Endothelial cell of umbilical vein (primary cell): ENCODE measurements around the gene FILIP1L. TPM values are rescaled to one million over a fixed set of nuclear protein-coding genes. Genes with fewer than 3 reads are reported as not detected.

Source experiments
- BruUV-seq: library from RNA; stranded (reverse); fragments of 400-500 nt; replicated peaks from 2 replicates; lab custom pipeline; 2021; lab: Mats Ljungman, UMichigan
- CTCF ChIA-PET: fragments of 300-600, 350-600 bp; sonication (Branson Sonifier 250); formaldehyde crosslinking; loops from one replicate; lab custom pipeline; 2021; ENCODE audit warnings: antibody characterized with exemption, inconsistent platforms; lab: Charles Lee
- POLR2A ChIA-PET: fragments of 300-600, 350-600 bp; sonication (Branson Sonifier 250); formaldehyde crosslinking; loops from one replicate; lab custom pipeline; 2021; ENCODE audit warnings: antibody characterized with exemption, inconsistent platforms; lab: Charles Lee
- DNase-seq: peaks from one replicate; pipeline ENCODE4 v3.0.0-alpha.2; 2011; ENCODE audit warnings: low read depth, low spot score
- FAIRE-seq: peaks from 2 replicates; lab custom pipeline; 2011; peaks lifted over from hg19 to GRCh38; lab: Jason Lieb, UNC
- H2AFZ ChIP-seq: 2 replicates; pipeline ENCODE4 v1.6.0; 2012; ENCODE audit warnings: low read depth, low read length, control low read depth, inconsistent platforms
- H3K27ac ChIP-seq: 2 replicates; pipeline ENCODE4 v1.5.1; 2011; ENCODE audit warnings: low read depth, mild to moderate bottlenecking, control low read depth, low read length, moderate library complexity; ENCODE audit not compliant: insufficient read depth
- H3K27me3 ChIP-seq, 2 experiments: 2 replicates each; pipeline versions ENCODE4 v1.6.0 to v1.6.1; 2011; ENCODE audit warnings: low read length in 2 of 2, mixed read lengths in 1 of 2; ENCODE audit not compliant: control insufficient read depth in 2 of 2, insufficient read depth in 2 of 2
- H3K36me3 ChIP-seq, 2 experiments: 2 replicates in 1 of 2; 3 replicates in 1 of 2; pipeline ENCODE4 v1.5.1; 2011; ENCODE audit warnings: low read length in 2 of 2, mild to moderate bottlenecking in 1 of 2, moderate library complexity in 1 of 2; ENCODE audit not compliant: control insufficient read depth in 2 of 2, insufficient read depth in 2 of 2; ENCODE audit errors: extremely low read depth in 1 of 2
- H3K4me1 ChIP-seq: 3 replicates; pipeline ENCODE4 v1.5.1; 2011; ENCODE audit warnings: mild to moderate bottlenecking, low read length; ENCODE audit not compliant: control insufficient read depth, insufficient read depth; ENCODE audit errors: extremely low read depth
- H3K4me2 ChIP-seq: 2 replicates; pipeline ENCODE4 v1.6.1; 2011; ENCODE audit warnings: low read length, control low read depth, mixed read lengths; ENCODE audit not compliant: insufficient read depth
- H3K4me3 ChIP-seq, 3 experiments: fragments of 200-600 bp in 1 of 3; sonication (generic), shearing (Covaris generic) in 1 of 3; replicated peaks in 1 of 3; 2 replicates each; pipeline ENCODE4 v1.5.1; 2011 to 2016; ENCODE audit warnings: control low read depth in 3 of 3, low read length in 3 of 3, mild to moderate bottlenecking in 2 of 3, inconsistent platforms in 1 of 3, low read depth in 1 of 3, moderate library complexity in 1 of 3; ENCODE audit not compliant: insufficient read depth in 1 of 3
- H3K79me2 ChIP-seq: 2 replicates; pipeline ENCODE4 v1.6.0; 2012; ENCODE audit warnings: low read length, inconsistent platforms; ENCODE audit not compliant: control insufficient read depth, insufficient read depth
- H3K9ac ChIP-seq: replicated peaks from 2 replicates; pipeline ENCODE3; 2011; ENCODE audit warnings: low read length, control low read depth; ENCODE audit not compliant: insufficient read depth; ENCODE audit errors: extremely low read depth
- H3K9me1 ChIP-seq: replicated peaks from 3 replicates; pipeline ENCODE4 v1.6.0; 2011; ENCODE audit warnings: mild to moderate bottlenecking, low read length; ENCODE audit not compliant: control insufficient read depth, insufficient read depth; ENCODE audit errors: extremely low read depth
- H3K9me3 ChIP-seq: replicated peaks from 2 replicates; pipeline ENCODE4 v1.5.1; 2012; ENCODE audit warnings: low read length, inconsistent platforms; ENCODE audit not compliant: control insufficient read depth, insufficient read depth
- H4K20me1 ChIP-seq: replicated peaks from 2 replicates; pipeline ENCODE3; 2011; ENCODE audit warnings: mild to moderate bottlenecking, low read length; ENCODE audit not compliant: control insufficient read depth, insufficient read depth; ENCODE audit errors: extremely low read depth
- FOS ChIP-seq: IDR thresholded peaks from 2 replicates; pipeline ENCODE4 v1.6.1; 2011; ENCODE audit warnings: mild to moderate bottlenecking, low read length, moderate library complexity, borderline replicate concordance; ENCODE audit not compliant: insufficient read depth
- JUN ChIP-seq: IDR thresholded peaks from 2 replicates; pipeline ENCODE4 v1.6.1; 2011; ENCODE audit warnings: borderline replicate concordance, low read depth; ENCODE audit not compliant: insufficient read length, insufficient read depth
- MYC ChIP-seq: IDR thresholded peaks from one replicate; pipeline ENCODE4 v1.6.1; 2011; ENCODE audit warnings: mild to moderate bottlenecking, low read depth, low read length
- dilution Hi-C: fragments of 300-500 bp; cut with MboI; formaldehyde crosslinking; loops from one replicate; pipeline ENCODE4 v1.15.0; 2019; ENCODE audit warnings: low sequenced_read_pairs; ENCODE audit not compliant: extremely low pct_ligation_motif_present
- intact Hi-C: fragments of 100-400 bp; cut with micrococcal nuclease; formaldehyde crosslinking; loops from one replicate; pipeline ENCODE4 v1.10.0; 2022
- polyA plus RNA-seq, 4 experiments: library from polyadenylated mRNA; depleted of rRNA in 3 of 4; stranded (reverse) in 3 of 4; unstranded in 1 of 4; fragments of >200 nt; gene quantifications; 2 replicates each; pipeline versions ENCODE4 v1.2.1 to v1.2.3, GENCODE V29; 2011 to 2012; ENCODE audit warnings: missing spikeins in 1 of 4
- total RNA-seq: library from RNA; stranded (reverse); gene quantifications from 2 replicates; pipeline ENCODE4 v1.2.3, GENCODE V29; 2021

Gene FILIP1L
- total and polyA plus RNA-seq, 2 donors (not counting 3 experiments of a cell fraction or from before 2014, with no cell fraction given), result 26.0 to 29.9 TPM

GRCh38 chr3:99859825-99860224 lies 254.5 kb downstream of the FILIP1L start:
- Histone ChIP-seq H3K27me3 (no peaks in the 10 kb centered on the region), H2AFZ (no peak overlapping the region), H3K79me2 (peaks cover 43% of the 10 kb centered on the region), H3K4me3 (no peak overlapping the region), H3K36me3 (peaks cover 3 to 6% of the 10 kb centered on the region in 2 experiments), H3K4me1 (peaks cover 26% of the 10 kb centered on the region), H3K9ac (no peak overlapping the region), H4K20me1 (no peaks in the 10 kb centered on the region), H3K9me3 (no peaks in the 10 kb centered on the region), H3K27ac (peak overlapping the region; percentile 2), H3K9me1 (no peaks in the 10 kb centered on the region), H3K4me2 (no peak overlapping the region)
- intact Hi-C loops, result no loop called here
- CTCF ChIA-PET, result interaction anchor here (0.8 to 5.2 kb wide), 9 partner anchors 9 to 394 kb away, joined by 3 to 38 read pairs (median 6); no protein-coding TSS in a partner anchor
- POLR2A ChIA-PET, result no interaction called here
- TF ChIP-seq FOS, result no peak
- peak; percentile 15 for TF ChIP-seq JUN
- BruUV-seq, result no TSS peak
- FAIRE-seq (peak; percentile 58), DNase-seq (peak; percentile 32)
- dilution Hi-C loops, result no loop called here

DNA sequence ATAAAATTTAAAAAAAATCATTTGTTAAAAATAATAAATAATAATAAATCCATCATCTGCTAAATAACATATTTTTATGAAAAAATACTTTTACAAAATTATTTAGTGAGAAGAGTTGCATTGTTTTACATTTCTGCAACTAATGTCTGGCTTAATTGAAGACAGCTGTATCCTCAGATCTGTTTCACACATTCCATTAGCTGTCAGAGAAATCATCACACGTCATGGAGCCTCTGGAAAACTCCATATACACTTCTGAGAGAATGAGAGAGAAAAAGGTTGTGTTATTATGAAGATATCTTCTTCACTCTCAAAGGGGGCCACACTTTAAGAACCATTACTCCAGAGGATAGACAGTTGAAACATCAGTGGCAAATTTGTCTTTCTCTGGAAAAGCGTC lies 255.8 kb downstream of the FILIP1L start:
- H3K79me2 ChIP-seq, result peaks cover 45% of the 10 kb centered on the region
- dilution Hi-C loops, result no loop called here
- no peaks in the 10 kb centered on the region for H3K9me3 ChIP-seq
- DNase-seq, result no peak
- peaks cover 19% of the 10 kb centered on the region for H3K4me1 ChIP-seq
- no peak overlapping the region for H3K9ac ChIP-seq
- BruUV-seq, result no TSS peak
- no peak overlapping the region for H3K4me2 ChIP-seq
- CTCF ChIA-PET, result interaction anchor here (1.6 to 5.2 kb wide), 3 partner anchors 15 to 396 kb away, joined by 4 to 38 read pairs (median 26); no protein-coding TSS in a partner anchor
- FAIRE-seq, result no peak
- intact Hi-C loops, result no loop called here
- H3K27ac ChIP-seq, result no peak overlapping the region
- POLR2A ChIA-PET, result no interaction called here
- no peaks in the 10 kb centered on the region for H3K27me3 ChIP-seq
- H3K36me3 ChIP-seq, result peaks cover 3 to 6% of the 10 kb centered on the region in 2 experiments
- no peaks in the 10 kb centered on the region for H4K20me1 ChIP-seq
- TF ChIP-seq FOS (no peak), MYC (no peak), JUN (no peak)
- no peak overlapping the region for H3K4me3 ChIP-seq
- H2AFZ ChIP-seq, result no peak overlapping the region
- H3K9me1 ChIP-seq, result no peaks in the 10 kb centered on the region
